OCI-M1 (cell line): ENCODE data around the gene LHB.
"Not testable (repeated sequence)": the region's sequence is repeated elsewhere in the genome, so short reads cannot be mapped to it uniquely, and the experiment has no call there.

Experiments
- DNase-seq: peaks from one replicate; lab custom pipeline; 2025; lab: John Stamatoyannopoulos, UW

Gene LHB

GRCh38 chr19:49038111-49038510 is 21.2 kb upstream of the LHB start:
- DNase-seq = not testable (repeated sequence)

- DNase-seq = peak; percentile 82
Measured at GRCh38 chr19:49036815-49037214, 19.9 kb upstream of the LHB start, which contains the start of gene CGB1. CGB1 (minus strand) TSS chr19:49036895; CDS start chr19:49036711, 184 bp downstream.

GRCh38 chr19:49031642-49032301 is 14.9 kb upstream of the LHB start, which contains the start of gene CGB2:
CGB2 (plus strand) TSS chr19:49031890; CDS start chr19:49032096, 206 bp downstream.
- DNase-seq = peak; percentile 88

GRCh38 chr19:49030323-49030722 is 13.4 kb upstream of the LHB start:
- DNase-seq = not testable (repeated sequence)

DNA sequence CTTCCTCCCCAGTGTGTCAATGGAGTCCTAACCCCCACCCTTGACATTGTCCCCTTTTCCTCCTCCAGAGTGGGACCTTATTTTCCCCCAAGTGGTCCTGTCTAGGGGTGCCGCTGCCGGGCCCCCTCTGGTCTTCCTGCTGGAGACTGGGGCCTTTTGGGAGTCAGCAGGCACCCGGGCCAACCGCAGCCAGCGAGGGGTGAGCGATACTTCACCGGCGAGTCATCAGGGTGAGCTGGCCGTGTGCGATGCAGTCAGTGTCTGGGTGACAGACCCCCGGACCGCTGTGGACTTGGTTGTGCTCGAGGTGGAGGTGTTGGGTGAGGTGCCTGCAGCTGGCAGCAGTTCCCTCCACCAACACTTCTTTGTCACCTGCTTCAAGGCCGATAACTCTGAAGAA is 12.9 kb upstream of the LHB start:
- not testable (repeated sequence) for DNase-seq

DNA sequence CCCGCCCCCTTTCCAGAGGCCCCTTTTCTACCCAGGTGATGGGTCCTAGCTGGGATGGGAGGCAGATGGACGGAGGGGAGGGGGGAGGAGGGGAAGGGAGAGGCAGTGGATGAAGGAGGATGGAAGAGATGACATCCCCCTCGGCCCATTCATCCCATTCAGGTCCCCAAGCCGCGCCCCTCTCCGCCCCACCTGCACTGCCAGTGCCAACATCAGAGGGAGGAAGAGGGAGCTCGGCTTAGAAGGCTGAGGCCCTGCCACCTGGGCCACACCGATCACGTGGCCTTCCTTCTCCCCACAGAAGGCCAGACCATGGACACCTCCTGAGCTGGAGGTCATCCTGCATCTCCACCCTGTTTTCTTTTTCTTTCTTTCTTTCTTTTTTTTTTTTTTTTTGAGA is 11.8 kb upstream of the LHB start:
- DNase-seq = not testable (repeated sequence)

GRCh38 chr19:49025599-49025998 is 8.7 kb upstream of the LHB start:
- DNase-seq = not testable (repeated sequence)

GRCh38 chr19:49025088-49025487 is 8.2 kb upstream of the LHB start:
- DNase-seq = not testable (repeated sequence)

DNA sequence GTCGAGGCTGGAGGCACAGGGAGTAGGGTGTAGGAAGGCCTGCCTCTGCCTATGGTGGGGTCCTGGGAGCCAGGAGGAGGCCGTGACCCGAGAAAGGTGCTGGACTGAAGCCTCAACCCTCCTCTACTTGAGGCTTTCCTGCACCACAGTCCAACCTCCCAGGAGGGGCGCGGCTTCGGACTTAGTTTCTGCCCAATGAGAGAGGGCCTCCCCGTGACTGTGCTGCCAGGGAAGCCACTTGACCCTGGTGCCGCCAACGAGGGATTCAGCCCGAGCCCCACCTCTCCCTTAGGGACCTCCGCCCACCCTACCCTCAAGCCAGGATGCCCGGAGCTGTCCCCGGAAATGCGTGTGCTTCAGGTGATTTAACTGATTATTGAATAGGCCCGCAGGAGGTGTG is 7.3 kb upstream of the LHB start, which contains the start of gene CGB3:
Gene CGB3, minus strand, starts transcription at position 101 of the 400 bp plus-strand sequence. CDS start 362 bp downstream, outside the sequence.
- DNase-seq = not testable (repeated sequence)

GRCh38 chr19:49022116-49022515 is 5.2 kb upstream of the LHB start:
- DNase-seq = no peak

DNA sequence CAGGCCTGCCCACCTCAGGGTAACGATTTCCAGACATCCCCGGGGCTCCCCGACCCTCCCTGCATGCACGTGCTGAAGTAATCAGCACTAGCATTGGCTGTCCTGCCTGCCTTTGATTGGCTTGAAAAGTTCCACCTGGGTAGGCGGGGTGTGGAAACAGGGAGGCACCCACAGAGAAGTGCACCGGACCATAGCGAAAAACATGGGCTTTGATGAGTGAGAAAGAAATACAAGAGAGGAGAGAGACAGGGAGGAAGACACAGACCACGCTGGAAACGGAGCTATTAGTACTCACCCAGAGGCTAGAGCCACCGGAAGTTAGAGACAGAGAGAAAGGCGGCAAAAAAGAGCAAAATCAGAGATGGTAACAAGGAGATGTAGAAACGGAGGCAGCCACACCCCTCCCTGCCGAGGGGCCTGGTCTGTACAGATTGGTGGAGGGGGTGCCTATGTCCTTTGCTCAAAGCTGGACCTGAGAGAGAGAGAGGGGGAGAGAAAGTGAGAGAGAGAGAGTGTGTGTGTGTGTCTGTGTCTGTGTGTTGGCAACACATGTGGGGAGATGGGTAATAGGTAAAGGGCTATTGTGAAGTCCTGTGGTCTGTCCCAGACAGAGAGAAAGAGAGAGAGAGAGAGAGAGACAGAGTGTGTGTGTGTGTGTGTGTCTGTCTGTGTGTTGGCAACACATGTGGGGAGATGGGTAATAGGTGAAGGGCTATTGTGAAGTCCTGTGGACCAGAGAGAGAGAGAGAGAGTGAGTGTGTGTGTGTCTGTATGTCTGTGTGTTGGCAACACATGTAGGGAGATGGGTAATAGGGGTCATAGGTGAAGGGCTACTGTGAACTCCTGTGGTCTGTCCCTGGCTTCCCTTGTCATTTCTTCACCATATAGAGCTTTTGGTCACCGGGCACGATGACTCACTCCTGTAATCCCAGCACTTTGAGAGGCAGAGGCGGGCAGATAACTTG is 4.3 kb upstream of the LHB start:
- DNase-seq = peak; percentile 75

- no peak for DNase-seq
Measured at GRCh38 chr19:49020342-49020741, 3.5 kb upstream of the LHB start.

DNA sequence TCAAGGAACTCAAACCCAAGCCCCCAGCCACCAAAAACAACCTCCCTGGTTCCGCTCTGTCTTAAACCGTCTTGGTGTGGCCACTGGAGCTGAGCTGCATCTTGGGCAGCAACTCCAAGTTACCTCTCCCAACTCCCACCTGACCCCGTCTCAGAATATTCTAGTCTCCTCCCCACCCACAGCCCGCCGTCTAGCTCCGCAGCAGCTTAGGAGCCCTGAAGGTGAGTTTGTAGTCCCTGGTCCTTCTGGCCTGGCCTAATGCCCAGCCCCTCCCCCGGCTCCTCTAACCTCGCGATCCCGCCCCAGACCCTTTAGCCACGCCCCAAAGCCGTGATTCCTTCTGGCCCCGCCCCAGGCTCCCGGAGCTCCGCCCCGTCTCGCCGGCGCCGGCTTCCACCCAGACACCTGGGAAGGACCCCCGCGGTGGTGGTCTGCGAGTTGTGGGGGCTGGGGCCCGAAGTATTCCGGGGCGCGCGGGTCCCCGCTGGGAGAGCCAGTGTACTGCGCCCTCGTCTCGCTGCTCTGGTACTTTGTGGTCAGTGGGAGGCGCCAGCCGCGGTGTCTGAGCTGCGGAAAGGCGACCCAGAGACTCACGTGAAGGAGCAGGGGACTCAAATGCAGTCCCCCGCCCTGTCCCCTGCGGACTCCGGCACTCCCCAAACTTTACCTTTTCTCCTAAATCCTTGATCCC is 2.5 kb upstream of the LHB start:
- peak; percentile 72 for DNase-seq

DNA sequence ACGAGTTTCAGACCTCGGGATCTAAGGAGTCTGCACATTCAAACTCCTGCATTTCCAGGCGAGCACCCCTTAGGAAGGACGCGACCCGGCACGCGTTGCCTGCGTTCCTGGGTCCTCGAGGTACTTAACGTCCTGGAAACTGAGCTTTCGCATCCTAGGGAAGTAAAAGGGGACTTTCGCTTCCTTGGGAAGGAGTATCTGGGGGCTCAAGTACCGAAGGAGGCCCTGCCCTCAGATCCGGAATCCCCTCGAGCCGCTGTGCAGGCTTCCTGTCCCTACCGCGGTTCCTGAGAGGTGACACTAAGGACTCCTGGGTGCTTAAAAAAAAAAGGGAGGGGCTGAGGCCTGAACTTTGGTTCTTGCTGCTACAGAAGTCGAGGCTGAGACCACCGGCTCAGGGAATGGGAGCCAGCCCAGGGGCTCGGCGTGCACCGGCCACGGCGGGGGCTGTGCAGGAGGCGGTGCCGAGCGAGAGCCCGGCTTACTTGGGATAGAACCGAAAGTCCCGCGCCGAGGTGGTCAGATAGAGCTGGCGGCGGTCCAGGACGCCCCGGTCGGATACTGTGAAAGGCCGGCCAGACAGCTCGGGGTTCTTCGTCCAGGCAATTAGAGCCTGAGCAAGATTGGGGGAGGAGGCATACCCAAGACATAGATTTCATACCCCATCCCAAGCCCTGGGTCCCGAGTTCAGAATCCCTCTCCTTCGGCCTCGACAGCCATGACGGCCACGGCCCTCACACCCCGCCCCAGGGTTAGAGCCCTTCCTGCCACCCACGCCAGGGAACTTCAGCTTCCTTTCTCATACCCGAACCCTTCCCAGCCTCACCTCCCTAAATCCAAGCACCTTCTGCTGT is 1.7 kb upstream of the LHB start:
- peak; percentile 65 for DNase-seq

GRCh38 chr19:49017666-49018351 is 918 bp upstream of the LHB start:
- peak; percentile 84 for DNase-seq

DNA sequence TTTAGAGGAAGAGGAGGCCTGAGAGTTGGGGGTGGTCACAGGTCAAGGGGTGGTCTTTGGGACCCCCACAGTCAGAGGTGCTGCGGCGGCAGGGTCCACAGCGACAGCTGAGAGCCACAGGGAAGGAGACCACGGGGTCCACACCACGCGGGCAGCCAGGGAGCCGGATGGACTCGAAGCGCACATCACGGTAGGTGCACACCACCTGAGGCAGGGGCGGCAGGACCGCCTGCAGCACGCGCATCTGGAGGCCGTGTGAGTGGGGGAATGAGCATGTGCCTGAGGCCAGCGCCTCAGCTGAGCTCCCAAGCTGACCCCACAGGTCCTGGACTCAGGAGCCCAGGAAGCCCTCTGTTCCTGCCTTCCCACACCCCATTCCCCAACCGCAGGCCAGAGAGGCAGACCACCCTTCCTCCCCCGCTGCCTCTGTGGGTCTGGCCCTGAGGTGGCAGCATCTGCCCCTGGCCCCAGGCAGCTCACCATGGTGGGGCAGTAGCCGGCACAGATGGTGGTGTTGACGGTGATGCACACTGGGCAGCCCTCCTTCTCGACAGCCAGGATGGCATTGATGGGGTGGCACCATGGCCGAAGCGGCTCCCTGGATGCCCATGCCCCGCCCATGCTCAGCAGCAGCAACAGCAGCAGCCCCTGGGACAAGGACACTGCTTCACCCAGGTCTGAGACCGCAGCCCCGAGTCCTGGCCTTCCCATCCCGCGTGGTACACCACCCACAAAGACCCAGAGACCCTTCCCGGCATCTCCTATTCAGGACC is 638 bp downstream of the LHB start:
- no peak for DNase-seq

- no peak for DNase-seq
Measured at GRCh38 chr19:49014870-49015255, 2.0 kb downstream of the LHB start.

- DNase-seq = no peak
Measured at GRCh38 chr19:49014123-49014869, 2.6 kb downstream of the LHB start.

- no peak for DNase-seq
Measured at GRCh38 chr19:49011194-49011593, 5.7 kb downstream of the LHB start.
